ENCODE measurements around the gene MED25. TPM values are rescaled to one million over a fixed set of nuclear protein-coding genes. Genes with fewer than 3 reads are reported as not detected.

The MED25 gene
- total and polyA plus RNA-seq, 2 of the 4 experiments (the other 2 are of a cell fraction): 4.7 to 38.5 TPM

DNA sequence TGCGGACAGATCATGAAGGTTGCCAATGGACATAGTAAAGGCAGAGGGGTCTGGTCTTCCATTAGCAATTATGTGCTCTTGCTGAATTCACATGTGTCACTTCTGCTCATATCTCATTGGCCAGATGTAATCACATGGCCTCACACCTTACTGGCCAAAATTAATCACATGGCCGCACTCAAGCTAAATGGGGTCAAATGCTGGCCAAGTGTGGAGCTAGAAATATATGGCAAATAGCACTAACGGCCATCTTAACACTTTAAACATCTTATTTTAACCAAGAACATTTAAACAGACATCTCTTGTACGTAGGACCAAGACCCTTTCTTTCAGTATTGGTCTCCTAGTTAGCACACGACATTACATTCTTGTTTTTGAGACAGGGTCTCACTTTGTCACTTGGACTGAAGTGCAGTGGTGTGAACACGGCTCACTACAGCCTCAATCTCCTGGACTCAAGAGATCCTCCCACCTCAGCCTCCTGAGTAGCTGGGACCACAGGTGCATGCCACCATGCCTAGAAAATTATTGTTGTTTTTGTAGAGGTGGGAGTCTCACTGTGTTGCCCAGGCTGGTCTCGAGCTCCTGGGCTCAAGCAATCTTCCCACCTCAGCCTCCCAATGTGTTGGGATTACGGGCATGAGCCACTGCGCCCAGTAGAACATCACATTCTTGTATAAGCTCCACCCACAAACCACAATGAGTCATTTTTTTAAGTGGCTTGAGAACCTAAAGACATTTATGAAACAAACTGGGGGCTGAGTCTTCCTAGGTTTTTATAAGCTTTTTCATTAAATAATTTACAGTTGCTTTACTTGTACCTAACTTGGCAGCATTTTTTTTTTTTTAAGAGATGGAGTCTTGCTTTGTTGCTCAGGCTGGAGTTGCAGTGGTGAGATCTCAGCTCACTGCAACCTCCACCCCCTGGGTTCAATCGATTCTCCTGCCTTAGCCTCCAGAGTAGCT is 29.9 kb downstream of the MED25 start:
- Histone ChIP-seq H3K79me1 (ENCODE audit: low read depth in 1 of 2, low read length in 2 of 2) (peaks cover 27 to 62% of the 10 kb centered on the region in 2 experiments), H3K9me3 (ENCODE audit: control insufficient read depth, insufficient read depth, low read length) (no peaks in the 10 kb centered on the region), H4K5ac (ENCODE audit: low read depth, low read length) (peak overlapping the region; percentile 47; the same call in 1 of the 2 replicates), H2BK120ac (ENCODE audit: low read depth, low read length) (no peak overlapping the region), H2BK20ac (ENCODE audit: low read depth, low read length) (peak overlapping the region; percentile 58), H3K9ac (ENCODE audit: low read depth, low read length) (no peak overlapping the region), H2AK5ac (ENCODE audit: low read depth, low read length) (peak overlapping the region; percentile 29; the same call in 1 of the 2 replicates), H3K4me2 (ENCODE audit: low read depth, low read length) (peak overlapping the region; percentile 36; the same call in 1 of the 2 replicates), H3K9me1 (ENCODE audit: insufficient read depth, low read length) (peaks cover 20% of the 10 kb centered on the region), H3K4ac (ENCODE audit: low read depth, low read length) (peak overlapping the region; percentile 70), H3K18ac (ENCODE audit: low read depth, low read length) (peak overlapping the region; percentile 10; the same call in 1 of the 2 replicates), H2BK15ac (ENCODE audit: low read depth, low read length) (peak overlapping the region; percentile 12; the same call in 1 of the 3 replicates), H3K27ac (ENCODE audit: insufficient read depth, low read length) (no peak overlapping the region; the same call in 1 of the 2 replicates), H3K14ac (replicated peaks; ENCODE audit: low read depth, low read length) (peak overlapping the region; percentile 55; the same call in 1 of the 2 replicates), H2AFZ (replicated peaks; ENCODE audit: low read length, poor library complexity) (no peak overlapping the region), H3K4me1 (ENCODE audit: control insufficient read depth, insufficient read depth, low read length) (peaks cover 14% of the 10 kb centered on the region), H4K20me1 (ENCODE audit: insufficient read depth, low read length) (peaks cover 22% of the 10 kb centered on the region), H3K56ac (ENCODE audit: extremely low read depth, insufficient read depth, low read length) (no peak overlapping the region), H3K36me3 (ENCODE audit: control insufficient read depth, insufficient read depth, low read length) (0 out of 2 replicates have a peak, but pooled peaks cover 3% of the 10 kb centered on the region), H3K27me3 (ENCODE audit: control insufficient read depth, insufficient read depth, low read length) (no peaks in the 10 kb centered on the region), H4K8ac (ENCODE audit: low read depth in 2 of 2, low read length in 2 of 2) (no peak overlapping the region), H2AK9ac (replicated peaks; ENCODE audit: low read depth, low read length, poor library complexity) (no peak overlapping the region), H3K23ac (ENCODE audit: low read depth, low read length) (peak overlapping the region; percentile 43; the same call in 1 of the 2 replicates), H3K4me3 (ENCODE audit: insufficient read depth, low read depth, low read length) (no peak overlapping the region), H4K91ac (ENCODE audit: insufficient read depth, low read depth, low read length) (peak overlapping the region; percentile 25; the same call in 1 of the 2 replicates), H2BK5ac (ENCODE audit: low read depth, low read length, poor library complexity, severe bottlenecking) (peak overlapping the region; percentile 69)
- dilution Hi-C loops (cut with HindIII; ENCODE audit: low sequenced_read_pairs, unreplicated experiment) (no loop called here), in situ Hi-C loops (cut with MboI; ENCODE audit: low sequenced_read_pairs) (no loop called here), intact Hi-C loops (cut with micrococcal nuclease) (loop anchor here (2.0 kb wide), 1 partner anchor 29 kb away; the partner anchor contains the start of gene MED25)
- 100% methylated on average over 1 of the region's 10 CpGs; no CpG with 5 or more reads in 1 of the 2 experiments for WGBS, 2 experiments (ENCODE audit: extremely low coverage in 2 of 2, insufficient read length in 1 of 2)
- peak; percentile 91 for DNase-seq
- ATAC-seq (ENCODE audit: low read depth): 0 out of 2 replicates have a peak, but pooled peaks have one; percentile 4
- ChIA-PET CTCF (interaction anchor here (0.6 to 0.9 kb wide), 3 partner anchors 9 to 375 kb away, joined by 3 read pairs; no protein-coding TSS in a partner anchor), POLR2A (ENCODE audit: unreplicated experiment) (interaction anchor here (0.6 kb wide), 2 partner anchors 92 to 132 kb away, joined by 3 to 7 read pairs; no protein-coding TSS in a partner anchor)
- TF ChIP-seq FOS (IDR thresholded peaks at IDR 0.05; ENCODE audit: low read depth, low read length) (peak; percentile 53; the same call in 1 of the 2 replicates), BHLHE40 (IDR thresholded peaks at IDR 0.05; ENCODE audit: low read depth, low read length) (0 out of 2 replicates have a peak, but pooled peaks have one; percentile 36)
- TF ChIP-seq, protein P1, sequence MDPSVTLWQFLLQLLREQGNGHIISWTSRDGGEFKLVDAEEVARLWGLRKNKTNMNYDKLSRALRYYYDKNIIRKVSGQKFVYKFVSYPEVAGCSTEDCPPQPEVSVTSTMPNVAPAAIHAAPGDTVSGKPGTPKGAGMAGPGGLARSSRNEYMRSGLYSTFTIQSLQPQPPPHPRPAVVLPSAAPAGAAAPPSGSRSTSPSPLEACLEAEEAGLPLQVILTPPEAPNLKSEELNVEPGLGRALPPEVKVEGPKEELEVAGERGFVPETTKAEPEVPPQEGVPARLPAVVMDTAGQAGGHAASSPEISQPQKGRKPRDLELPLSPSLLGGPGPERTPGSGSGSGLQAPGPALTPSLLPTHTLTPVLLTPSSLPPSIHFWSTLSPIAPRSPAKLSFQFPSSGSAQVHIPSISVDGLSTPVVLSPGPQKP (IDR thresholded peaks at IDR 0.05; ENCODE audit: borderline replicate concordance, low read depth, low read length): no peak
- TF ChIP-seq, protein P2, sequence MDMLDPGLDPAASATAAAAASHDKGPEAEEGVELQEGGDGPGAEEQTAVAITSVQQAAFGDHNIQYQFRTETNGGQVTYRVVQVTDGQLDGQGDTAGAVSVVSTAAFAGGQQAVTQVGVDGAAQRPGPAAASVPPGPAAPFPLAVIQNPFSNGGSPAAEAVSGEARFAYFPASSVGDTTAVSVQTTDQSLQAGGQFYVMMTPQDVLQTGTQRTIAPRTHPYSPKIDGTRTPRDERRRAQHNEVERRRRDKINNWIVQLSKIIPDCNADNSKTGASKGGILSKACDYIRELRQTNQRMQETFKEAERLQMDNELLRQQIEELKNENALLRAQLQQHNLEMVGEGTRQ (IDR thresholded peaks at IDR 0.05; ENCODE audit: low read depth, low read length): peak; percentile 78
- BruUV-seq (replicated peaks): no TSS peak

Measured in IMR-90 (cell line).